Eye (tissue), 1 donor: ENCODE results near the gene HDAC5.
A peak's percentile ranks its signal among the peaks of the same experiment; 100 is the strongest.
"Not testable (repeated sequence)": the region's sequence is repeated elsewhere in the genome, so short reads cannot be mapped to it uniquely, and the experiment has no call there.

ENCODE experiments used
- DNase-seq: peaks from one replicate; pipeline ENCODE4 v3.0.0-alpha.2; 2015

HDAC5 gene

DNA sequence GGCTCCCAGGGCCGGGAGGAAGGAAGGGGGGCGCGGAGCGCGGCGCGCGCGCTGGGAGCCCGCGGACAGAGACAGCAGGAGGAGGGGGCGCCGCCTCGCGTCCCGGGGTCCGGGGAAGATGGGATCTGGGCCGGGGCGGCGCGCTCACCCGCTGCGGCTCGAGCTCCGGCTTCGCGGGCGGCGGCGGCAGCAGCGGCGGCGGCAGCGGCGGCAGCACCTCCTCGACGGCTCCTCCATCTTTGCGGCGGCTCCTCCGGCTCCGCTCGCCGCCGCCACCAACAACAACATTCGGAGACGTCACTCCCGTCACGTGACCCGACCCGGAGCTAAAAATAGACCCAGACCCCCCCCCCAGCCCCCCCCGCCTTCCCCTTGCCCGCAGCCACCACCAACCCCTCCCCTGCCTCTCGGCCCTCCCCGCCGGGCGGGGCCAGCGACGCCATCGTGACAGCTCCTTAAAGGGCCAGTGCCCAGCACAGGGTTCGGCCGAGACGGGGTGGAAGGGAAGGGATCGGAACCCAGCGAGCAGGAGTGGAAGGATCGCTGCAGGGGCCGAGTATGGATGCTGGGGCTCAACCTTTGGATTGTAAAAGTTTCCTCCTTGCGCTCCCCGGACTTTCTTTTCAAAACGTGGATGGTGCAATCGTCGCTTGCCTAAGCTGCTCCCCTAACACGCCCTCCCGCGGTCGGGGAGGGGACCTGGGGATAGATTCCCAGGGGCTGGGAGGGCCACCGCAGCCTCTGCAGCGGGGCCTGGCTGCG, at the start of gene HDAC5:
Gene HDAC5 (minus strand): TSS at position 286 of the 762 bp plus-strand sequence. CDS start 6,126 bp downstream, outside the sequence.
- DNase-seq: peak; percentile 98

GRCh38 chr17:44171931-44172455, 48.6 kb upstream of the HDAC5 start:
- no peak for DNase-seq

- DNase-seq: peak; percentile 64
Observed at GRCh38 chr17:44170499-44171201, 47.2 kb upstream of the HDAC5 start, which contains the start of gene ASB16. Gene ASB16, plus strand, starts transcription at chr17:44170704. Its CDS starts 86 bp downstream, at chr17:44170790.

DNA sequence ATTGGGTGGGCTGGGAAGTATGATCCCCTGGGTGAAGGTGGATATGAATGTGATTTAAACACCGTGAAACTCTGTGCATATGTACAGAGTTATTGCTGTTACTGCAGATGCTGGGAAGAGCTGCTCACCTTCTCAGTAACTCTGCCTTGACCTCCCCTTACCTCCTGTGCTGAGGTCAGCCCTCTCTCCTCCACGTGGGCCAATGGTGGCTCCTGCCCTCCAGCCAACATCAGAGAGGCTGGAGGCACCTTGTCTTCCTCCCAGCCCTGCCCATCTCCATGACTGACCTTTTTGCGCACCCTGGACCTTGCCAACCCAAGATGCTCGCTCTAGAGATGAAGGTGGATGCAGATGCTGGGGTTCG, 46.7 kb upstream of the HDAC5 start:
- DNase-seq: no peak

GRCh38 chr17:44167181-44167861, 43.9 kb upstream of the HDAC5 start:
- no peak for DNase-seq

- DNase-seq: no peak
Observed at GRCh38 chr17:44164476-44164875, 41.0 kb upstream of the HDAC5 start.

DNA sequence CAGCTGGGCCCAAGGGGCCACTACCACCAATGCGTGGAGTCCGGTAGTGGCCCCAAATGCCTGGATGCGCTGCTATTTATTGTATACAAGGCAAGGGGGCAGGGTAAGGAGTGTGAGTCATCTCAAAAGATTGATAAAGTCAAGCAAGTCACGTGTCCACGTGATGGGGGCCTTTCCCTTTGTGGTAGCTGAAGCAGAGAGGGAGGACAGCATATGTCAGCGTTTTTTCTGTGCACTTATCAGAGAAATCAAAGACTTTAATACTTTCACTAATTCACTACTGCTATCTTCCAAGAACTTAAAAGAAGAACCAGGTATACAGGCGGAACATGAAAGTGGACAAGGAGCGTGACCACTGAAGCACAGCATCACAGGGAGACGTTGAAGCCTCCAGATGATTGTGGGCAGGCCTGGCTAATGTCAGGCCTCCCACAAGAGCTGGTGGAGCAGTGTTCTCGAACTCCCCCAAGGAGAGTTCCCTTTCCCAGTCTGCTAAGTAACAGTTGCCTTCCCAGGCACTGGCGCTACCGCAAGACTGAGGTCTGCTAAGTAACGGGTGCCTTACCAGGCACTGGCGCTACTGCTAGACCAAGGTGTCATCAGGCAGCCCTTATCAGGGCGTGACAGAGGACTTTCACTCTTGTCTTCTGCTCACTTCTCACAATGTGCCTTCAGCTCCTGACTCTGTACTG, 36.2 kb upstream of the HDAC5 start:
- DNase-seq: no peak

- no peak for DNase-seq
Observed at GRCh38 chr17:44155488-44155887, 32.0 kb upstream of the HDAC5 start.

DNA sequence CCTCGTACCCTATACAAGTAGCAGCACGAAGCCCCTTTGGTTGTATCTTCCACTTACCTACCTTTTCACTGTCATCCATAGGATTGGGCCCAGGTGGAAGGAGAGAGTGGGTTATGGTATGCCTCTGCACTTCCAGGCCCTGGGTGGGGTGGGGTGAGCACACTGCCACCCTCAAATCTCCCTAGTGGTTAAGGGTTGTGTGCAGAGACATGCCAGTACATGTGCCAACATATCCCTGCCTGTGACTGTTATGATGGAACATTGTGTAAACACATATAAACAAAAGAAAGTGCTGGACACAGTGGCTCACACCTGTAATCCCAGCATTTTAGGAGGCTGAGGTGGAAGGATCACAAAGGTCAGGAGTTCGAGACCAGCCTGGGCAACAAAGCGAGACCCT, 29.4 kb upstream of the HDAC5 start:
- DNase-seq: no peak

GRCh38 chr17:44149750-44150329, 26.4 kb upstream of the HDAC5 start:
- DNase-seq: no peak

GRCh38 chr17:44149066-44149465, 25.6 kb upstream of the HDAC5 start:
- DNase-seq: not testable (repeated sequence)

DNA sequence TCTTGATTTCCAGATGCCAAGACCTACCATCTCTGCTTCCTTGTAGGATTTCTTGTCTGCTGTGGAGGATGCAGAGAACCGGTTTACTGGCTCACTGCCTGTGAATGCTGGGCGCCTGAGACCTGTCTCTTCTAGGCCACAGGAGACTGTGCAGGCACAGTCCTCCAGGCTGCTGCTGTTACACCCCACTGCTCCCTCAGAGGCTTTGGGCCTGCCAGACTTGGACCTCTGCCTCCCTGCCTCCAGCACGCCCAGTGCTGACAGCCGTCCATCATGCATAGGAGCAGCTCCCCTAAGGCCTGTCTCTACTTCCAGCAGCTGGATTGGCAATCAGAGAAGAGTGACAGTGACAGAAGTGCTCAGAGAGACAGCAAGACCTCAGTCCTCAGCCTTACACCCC, 24.4 kb upstream of the HDAC5 start:
- DNase-seq: no peak

DNA sequence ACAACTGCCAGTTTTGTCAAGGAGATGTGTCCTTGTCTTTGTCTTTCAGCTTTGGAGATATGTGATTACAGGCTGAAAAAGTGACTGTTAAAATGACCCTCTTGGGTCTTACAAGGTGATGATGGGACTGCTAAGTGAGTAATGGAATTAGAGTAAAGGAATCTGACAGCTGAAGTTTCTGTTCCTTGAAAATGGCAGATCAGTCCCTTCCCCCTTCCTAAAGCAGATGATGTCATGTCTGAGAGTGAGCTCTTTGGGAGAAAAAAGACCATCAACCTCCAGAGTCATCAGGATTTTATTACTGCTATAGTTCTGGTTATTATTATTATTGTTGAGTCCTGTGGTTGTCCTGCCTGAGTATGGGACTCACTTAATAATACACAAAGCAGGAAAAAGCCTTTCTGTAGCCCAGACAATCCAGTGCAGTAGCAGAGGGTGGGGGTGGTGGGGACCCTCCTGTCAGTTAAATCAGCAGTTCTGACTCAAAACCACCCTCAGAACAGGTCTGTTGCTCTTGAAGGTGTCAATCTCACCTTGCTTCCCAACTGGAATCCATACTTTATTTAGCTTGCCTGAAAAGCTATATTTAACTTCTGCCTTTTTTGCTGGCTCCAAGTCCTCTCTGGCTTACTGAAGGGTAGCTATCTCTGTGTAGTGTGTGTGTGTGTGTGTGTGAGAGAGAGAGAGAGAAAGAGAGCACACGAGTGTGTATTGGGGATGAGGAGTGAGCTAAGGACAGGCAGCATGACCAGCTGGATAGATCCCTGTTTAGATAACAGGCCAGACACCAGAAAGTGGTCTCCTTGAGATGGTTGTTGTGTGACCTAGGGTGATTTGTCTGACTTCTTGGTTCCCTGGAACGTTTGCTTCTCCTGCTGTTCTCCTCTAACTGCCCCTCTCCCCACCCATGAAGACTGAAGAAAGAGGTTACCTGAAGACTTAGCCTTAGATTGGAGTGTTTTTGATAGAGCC, 23.2 kb upstream of the HDAC5 start:
- no peak for DNase-seq

- DNase-seq: no peak
Observed at GRCh38 chr17:44144966-44145739, 21.7 kb upstream of the HDAC5 start.

DNA sequence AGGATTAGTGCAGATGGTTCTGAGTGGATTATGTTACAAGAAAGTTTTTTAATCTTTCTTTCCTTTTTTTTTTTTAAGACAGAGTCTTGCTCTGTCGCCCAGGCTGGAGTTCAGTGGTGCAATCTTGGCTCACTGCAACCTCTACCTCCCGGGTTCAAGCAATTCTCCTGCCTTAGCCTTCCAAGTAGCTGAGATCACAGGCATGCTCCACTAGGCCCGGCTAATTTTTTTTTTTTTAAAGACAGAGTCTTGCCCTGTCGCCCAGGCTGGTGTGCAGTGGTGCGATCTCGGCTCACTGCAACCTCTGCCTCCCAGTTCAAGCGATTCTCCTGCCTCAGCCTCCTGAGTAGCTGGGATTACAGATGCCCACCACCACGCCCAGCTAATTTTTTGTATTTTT, 20.5 kb upstream of the HDAC5 start:
- DNase-seq: not testable (repeated sequence)

DNA sequence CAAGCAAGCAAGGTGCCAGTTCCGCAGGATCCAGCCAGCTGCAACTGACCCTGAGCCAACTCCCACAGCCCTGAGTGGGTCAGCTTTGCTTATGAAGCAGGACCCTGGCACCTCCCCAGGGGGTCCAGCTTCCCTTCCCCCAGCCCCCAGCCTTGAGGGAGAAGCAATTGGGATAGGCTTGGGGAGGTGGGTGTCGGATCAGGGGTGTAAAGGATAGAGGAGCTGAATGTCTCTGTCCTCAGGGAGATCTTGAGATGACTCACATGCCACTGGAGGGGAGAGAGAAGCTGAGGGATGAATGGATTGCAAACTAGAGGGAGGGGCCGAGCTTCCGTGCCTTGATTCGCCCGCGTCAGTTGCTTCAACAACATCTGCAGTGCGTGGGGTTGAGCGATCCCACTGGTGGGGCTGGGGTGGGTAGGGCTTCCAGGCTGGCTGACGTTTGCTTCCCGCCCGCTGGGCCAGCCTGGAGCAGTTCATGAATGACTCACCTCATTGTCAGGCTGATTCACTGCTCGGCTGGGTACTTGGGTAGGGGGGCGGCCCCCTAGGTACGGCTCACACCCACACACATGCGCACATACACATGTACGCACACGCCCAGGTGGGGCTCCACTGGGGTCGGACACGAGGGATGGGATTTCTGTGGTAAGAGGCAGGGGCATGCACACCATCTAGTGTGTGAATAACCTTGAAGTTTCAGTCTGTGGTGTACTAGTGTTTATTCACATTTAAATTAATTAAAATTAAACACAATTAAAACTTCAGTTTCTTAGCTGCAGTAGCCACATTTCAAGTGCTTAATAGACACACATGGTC, 14.7 kb upstream of the HDAC5 start:
- DNase-seq: peak; percentile 80

DNA sequence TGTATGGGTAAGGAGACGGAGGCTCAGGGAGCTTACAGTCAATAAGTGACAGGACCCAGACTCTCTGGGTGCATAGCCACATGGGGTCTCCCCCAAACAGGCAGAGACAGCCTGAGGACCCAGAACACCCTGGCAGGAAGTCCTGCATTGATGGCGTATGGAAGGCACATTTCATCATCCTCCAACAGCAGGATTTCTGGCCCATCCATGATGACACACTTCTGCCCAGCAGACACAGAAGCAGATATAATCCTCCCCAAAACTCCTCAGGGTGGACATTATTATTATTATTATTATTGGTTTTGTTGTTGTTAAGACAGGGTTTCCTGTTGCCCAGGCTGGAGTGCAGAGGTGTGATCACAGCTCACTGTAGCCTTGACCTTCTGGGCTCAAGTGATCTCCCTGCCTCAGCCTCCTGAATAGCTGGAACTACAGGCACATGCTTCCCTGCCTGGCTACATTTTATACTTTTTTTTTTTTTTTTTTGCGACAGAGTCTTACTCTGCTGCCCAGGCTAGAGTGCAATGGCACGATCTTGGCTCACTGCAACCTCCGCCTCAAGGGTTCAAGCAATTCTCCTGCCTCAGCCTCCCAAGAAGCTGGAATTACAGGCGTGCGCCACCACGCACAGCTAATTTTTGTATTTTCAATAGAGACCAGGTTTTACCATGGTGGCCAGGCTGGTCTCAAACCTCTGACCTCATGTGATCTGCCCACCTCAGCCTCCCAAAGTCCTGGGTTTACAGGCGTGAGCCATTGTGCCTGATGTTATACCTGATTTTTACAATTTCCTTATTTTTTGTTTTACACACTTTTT, 11.5 kb upstream of the HDAC5 start:
- DNase-seq: no peak

DNA sequence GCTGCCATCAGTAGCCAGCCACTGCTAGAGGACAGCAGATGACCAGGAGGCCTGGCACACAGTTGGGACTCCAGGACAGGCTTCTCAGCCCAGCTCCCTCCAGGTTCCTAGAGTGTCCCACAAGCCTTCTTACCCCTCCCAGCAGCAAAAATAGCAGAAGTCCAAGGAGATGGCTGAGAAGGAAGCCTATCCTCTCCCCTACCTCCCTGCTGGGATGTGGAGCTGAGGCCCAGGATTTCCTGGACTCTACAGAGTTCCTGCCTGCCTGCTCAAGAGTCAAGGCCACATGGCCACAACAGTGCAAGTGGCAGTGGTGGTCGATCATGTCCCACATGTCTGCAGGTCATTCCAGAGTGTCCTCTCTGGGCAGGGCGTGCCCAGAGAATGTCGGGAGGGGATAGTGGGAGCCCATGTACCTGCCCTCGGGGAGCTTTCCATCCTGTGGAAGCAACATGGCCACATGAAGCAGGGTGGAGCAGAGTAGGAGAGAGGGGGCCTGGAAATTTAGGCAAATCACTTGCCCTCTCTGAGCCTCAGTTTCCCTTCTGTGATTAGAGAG, 10.6 kb upstream of the HDAC5 start:
- no peak for DNase-seq
